Natural killer cell (primary cell): ENCODE measurements around the gene ADGRL2. TPM values are rescaled to one million over a fixed set of nuclear protein-coding genes. Genes with fewer than 3 reads are reported as not detected.

Experiments
- ATAC-seq, 3 donors: fragments of 150-1000 bp in 2 of 3; fragments of 200-7000 bp in 1 of 3; cut with Tn5 transposase; 1 replicate in 1 of 3; 2 replicates in 2 of 3; pipeline ENCODE4 v1.10.0; 2021; ENCODE audit warnings: mild to moderate bottlenecking in 2 of 3, moderate library complexity in 2 of 3
- DNase-seq, 2 donors: peaks; one replicate each; pipeline versions ENCODE4 v3.0.0 to v3.0.0-alpha.2; 2013 to 2021; ENCODE audit warnings: mixed read lengths in 1 of 2
- H3K27ac ChIP-seq: one replicate; pipeline ENCODE4 v1.5.1; 2013; ENCODE audit warnings: mild to moderate bottlenecking, low read length
- H3K27me3 ChIP-seq: one replicate; pipeline ENCODE4 v1.6.1; 2013; ENCODE audit warnings: low read length; ENCODE audit not compliant: control insufficient read depth, insufficient read depth
- H3K36me3 ChIP-seq: one replicate; pipeline ENCODE4 v1.6.1; 2013; ENCODE audit warnings: low read length; ENCODE audit not compliant: control insufficient read depth, insufficient read depth
- H3K4me1 ChIP-seq: one replicate; pipeline ENCODE4 v1.6.1; 2013; ENCODE audit warnings: low read length; ENCODE audit not compliant: control insufficient read depth, insufficient read depth
- H3K4me3 ChIP-seq: one replicate; pipeline ENCODE4 v1.5.1; 2013; ENCODE audit warnings: low read length
- H3K9me3 ChIP-seq: one replicate; pipeline ENCODE4 v1.6.1; 2013; ENCODE audit warnings: low read length; ENCODE audit not compliant: control insufficient read depth, insufficient read depth
- H3K27ac Mint-ChIP-seq, 2 donors: one replicate each; pipeline ENCODE4 v1.8.0; 2022; ENCODE audit warnings: mild to moderate bottlenecking in 2 of 2, mixed read lengths in 2 of 2, moderate library complexity in 1 of 2
- H3K27me3 Mint-ChIP-seq, 2 donors: one replicate each; pipeline ENCODE4 v1.8.0; 2022; ENCODE audit warnings: low read depth in 2 of 2, mixed read lengths in 2 of 2
- H3K36me3 Mint-ChIP-seq: one replicate; pipeline ENCODE4 v1.8.0; 2022; ENCODE audit warnings: mixed read lengths
- H3K4me1 Mint-ChIP-seq, 2 donors: one replicate each; pipeline ENCODE4 v1.8.0; 2022; ENCODE audit warnings: mixed read lengths in 2 of 2
- H3K4me3 Mint-ChIP-seq: one replicate; pipeline ENCODE4 v1.8.0; 2022; ENCODE audit warnings: mild to moderate bottlenecking, moderate library complexity, mixed read lengths
- H3K9me3 Mint-ChIP-seq, 2 donors: one replicate each; pipeline ENCODE4 v1.8.0; 2022; ENCODE audit warnings: mixed read lengths in 2 of 2
- WGBS: methylation state at CpG from one replicate; pipeline ENCODE4 v1.1.7; 2013; ENCODE audit warnings: missing lambda C conversion rate; ENCODE audit not compliant: insufficient coverage; 5-methylcytosine and 5-hydroxymethylcytosine counted together
- intact Hi-C: fragments of 100-400 bp; cut with micrococcal nuclease; formaldehyde crosslinking; loops from one replicate; pipeline ENCODE4 v1.14.2; 2022
- total RNA-seq, 4 donors: library from RNA; stranded (reverse); fragments of 120-200 nt in 1 of 4; gene quantifications; one replicate each; pipeline versions ENCODE4 v1.2.3 to v1.2.4, GENCODE V29; 2013 to 2022
- TF ChIP-seq, protein P1 (sequence below): fragments of 200-600 bp; IDR thresholded peaks from one replicate; pipeline ENCODE4 v1.8.0; 2022; ENCODE audit warnings: antibody characterized with exemption

ADGRL2 gene
- total RNA-seq, 3 donors from 2014 or later (not counting 1 experiment from before 2014, with no cell fraction given): not detected

DNA sequence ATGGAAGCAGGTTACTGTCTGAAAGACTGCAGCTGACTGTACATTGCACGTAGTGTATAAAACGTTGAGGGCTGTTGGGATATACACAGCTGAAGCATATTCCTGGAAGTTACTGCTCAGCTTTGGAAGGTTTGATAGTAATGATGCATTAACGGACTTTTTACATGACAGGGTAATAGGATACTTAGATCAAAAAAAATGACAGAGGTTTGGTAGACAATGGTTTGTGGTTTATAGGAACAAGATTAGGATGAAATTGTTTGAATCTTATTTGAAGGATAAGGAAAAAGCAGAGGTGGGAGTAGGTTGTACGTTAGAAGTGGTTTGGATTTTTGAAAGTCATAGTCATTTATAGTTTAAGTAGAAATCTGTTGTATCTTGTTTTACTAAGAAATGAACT, 33.0 kb downstream of the ADGRL2 start:
- Histone ChIP-seq H3K27me3 (no peaks in the 10 kb centered on the region), H3K9me3 (no peaks in the 10 kb centered on the region), H3K36me3 (no peaks in the 10 kb centered on the region), H3K4me3 (no peak overlapping the region), H3K27ac (no peak overlapping the region), H3K4me1 (no peaks in the 10 kb centered on the region)
- peaks cover 0 to 2% of the 10 kb centered on the region in 2 donors for H3K9me3 Mint-ChIP-seq
- ATAC-seq (no peak), DNase-seq (no peak)
- H3K27me3 Mint-ChIP-seq: no peaks in the 10 kb centered on the region
- no peak overlapping the region for H3K27ac Mint-ChIP-seq
- intact Hi-C loops: no loop called here
- TF ChIP-seq, protein P1, sequence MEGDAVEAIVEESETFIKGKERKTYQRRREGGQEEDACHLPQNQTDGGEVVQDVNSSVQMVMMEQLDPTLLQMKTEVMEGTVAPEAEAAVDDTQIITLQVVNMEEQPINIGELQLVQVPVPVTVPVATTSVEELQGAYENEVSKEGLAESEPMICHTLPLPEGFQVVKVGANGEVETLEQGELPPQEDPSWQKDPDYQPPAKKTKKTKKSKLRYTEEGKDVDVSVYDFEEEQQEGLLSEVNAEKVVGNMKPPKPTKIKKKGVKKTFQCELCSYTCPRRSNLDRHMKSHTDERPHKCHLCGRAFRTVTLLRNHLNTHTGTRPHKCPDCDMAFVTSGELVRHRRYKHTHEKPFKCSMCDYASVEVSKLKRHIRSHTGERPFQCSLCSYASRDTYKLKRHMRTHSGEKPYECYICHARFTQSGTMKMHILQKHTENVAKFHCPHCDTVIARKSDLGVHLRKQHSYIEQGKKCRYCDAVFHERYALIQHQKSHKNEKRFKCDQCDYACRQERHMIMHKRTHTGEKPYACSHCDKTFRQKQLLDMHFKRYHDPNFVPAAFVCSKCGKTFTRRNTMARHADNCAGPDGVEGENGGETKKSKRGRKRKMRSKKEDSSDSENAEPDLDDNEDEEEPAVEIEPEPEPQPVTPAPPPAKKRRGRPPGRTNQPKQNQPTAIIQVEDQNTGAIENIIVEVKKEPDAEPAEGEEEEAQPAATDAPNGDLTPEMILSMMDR: no peak
- WGBS: 73% methylated on average over 4 of the region's 4 CpGs
- peaks cover 7% of the 10 kb centered on the region for H3K36me3 Mint-ChIP-seq
- no peaks in the 10 kb centered on the region for H3K4me1 Mint-ChIP-seq
- H3K4me3 Mint-ChIP-seq: no peak overlapping the region

DNA sequence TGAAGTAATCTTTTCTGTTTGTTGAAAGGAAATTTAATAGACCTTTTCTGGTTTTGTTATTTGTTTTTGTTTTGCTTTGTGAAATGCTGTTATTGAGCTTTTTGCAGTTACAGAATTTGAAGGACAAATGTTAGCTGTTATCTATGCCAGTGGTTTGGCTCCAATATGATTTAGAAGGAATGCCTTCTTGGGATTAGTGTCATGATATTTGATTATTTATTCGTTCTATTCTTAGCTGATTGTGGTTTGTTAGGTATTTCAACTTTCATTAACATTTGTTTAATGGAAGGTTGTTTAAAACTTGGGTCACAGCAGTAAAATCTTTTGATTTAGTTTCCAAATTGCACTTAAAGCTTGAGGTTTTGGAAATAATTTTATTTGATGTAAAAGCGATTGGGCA, 33.5 kb downstream of the ADGRL2 start:
- H3K27me3 ChIP-seq: no peaks in the 10 kb centered on the region
- TF ChIP-seq, protein P1: no peak
- ATAC-seq (no peak), DNase-seq (no peak)
- H3K9me3 Mint-ChIP-seq: peaks cover under 1 to 2% of the 10 kb centered on the region in 2 donors
- peaks cover 7% of the 10 kb centered on the region for H3K36me3 Mint-ChIP-seq
- intact Hi-C loops: no loop called here
- H3K27ac ChIP-seq: no peak overlapping the region
- H3K27me3 Mint-ChIP-seq: no peaks in the 10 kb centered on the region
- no peaks in the 10 kb centered on the region for H3K4me1 Mint-ChIP-seq
- no peaks in the 10 kb centered on the region for H3K4me1 ChIP-seq
- no peak overlapping the region for H3K4me3 ChIP-seq
- no peaks in the 10 kb centered on the region for H3K36me3 ChIP-seq
- WGBS: no CpG with 5 or more reads among the region's 2 CpGs
- no peak overlapping the region for H3K27ac Mint-ChIP-seq
- no peak overlapping the region for H3K4me3 Mint-ChIP-seq
- no peaks in the 10 kb centered on the region for H3K9me3 ChIP-seq

DNA sequence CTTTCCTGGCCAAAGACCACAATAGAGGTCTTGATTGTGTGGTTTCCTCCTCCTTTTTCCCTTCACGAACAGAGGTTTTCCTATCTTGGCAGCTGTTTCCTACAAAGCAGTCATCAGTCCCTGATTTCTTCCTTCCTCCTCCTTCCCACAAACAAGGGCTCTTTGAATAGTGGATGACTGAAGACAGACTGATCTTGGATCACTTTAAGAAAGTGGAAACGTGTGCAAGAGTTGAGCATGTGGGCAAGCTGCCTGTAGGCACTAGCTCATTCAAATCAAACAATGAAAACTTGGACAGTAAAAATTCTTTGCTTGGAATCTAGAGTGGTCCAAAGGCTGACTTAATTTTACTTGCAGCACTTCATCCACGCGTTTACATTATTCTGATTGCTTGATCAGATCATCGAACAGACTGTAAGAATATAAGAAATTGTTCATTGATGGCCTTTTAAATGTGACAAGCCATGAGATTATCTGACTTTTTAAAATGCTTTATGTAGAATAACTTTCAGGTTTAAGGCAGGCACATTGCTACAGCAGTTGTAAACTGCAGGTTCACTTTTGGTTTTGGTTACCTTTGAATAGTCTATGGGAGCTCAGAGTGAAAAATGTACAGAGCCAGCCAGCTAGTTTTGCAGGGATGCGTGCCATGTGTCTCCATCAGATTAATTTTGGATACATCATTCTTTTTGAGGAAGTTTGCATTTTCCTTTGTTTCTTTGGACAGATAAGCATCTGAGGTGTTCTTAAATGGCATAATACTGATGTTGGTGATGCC, 34.4 kb downstream of the ADGRL2 start:
- no peaks in the 10 kb centered on the region for H3K27me3 Mint-ChIP-seq
- H3K36me3 Mint-ChIP-seq: peaks cover 7% of the 10 kb centered on the region
- H3K27me3 ChIP-seq: no peaks in the 10 kb centered on the region
- no peak overlapping the region for H3K4me3 Mint-ChIP-seq
- intact Hi-C loops: no loop called here
- H3K27ac ChIP-seq: no peak overlapping the region
- TF ChIP-seq, protein P1: no peak
- no peaks in the 10 kb centered on the region for H3K9me3 ChIP-seq
- ATAC-seq (no peak), DNase-seq (no peak)
- WGBS: 42% methylated on average over 6 of the region's 6 CpGs
- no peaks in the 10 kb centered on the region for H3K4me1 ChIP-seq
- no peaks in the 10 kb centered on the region for H3K36me3 ChIP-seq
- H3K4me1 Mint-ChIP-seq: no peaks in the 10 kb centered on the region
- H3K9me3 Mint-ChIP-seq: peaks cover 2 to 3% of the 10 kb centered on the region in 2 donors
- H3K4me3 ChIP-seq: no peak overlapping the region
- H3K27ac Mint-ChIP-seq: no peak overlapping the region
